Epithelial cell of prostate (primary cell): ENCODE measurements around the gene MAB21L4.
A peak's percentile ranks its signal among the peaks of the same experiment; 100 is the strongest.

Experiments
- DNase-seq: peaks from one replicate; pipeline ENCODE4 v3.0.0-alpha.2; 2011; ENCODE audit warnings: low read depth, low spot score
- H3K27ac ChIP-seq: fragments of 450-650 bp; 2 replicates; pipeline ENCODE4 v1.5.1; 2017; ENCODE audit warnings: mild to moderate bottlenecking

Gene MAB21L4

GRCh38 chr2:240925568-240926515, 29.9 kb upstream of the MAB21L4 start:
- no peak for DNase-seq

GRCh38 chr2:240925191-240925567, 29.2 kb upstream of the MAB21L4 start:
- DNase-seq = no peak
- H3K27ac ChIP-seq = no peak overlapping the region

More at GRCh38 chr2:240925568-240926515, 29.9 kb upstream of the MAB21L4 start:
- H3K27ac ChIP-seq = no peak overlapping the region

GRCh38 chr2:240922982-240923537, 27.1 kb upstream of the MAB21L4 start:
- DNase-seq = no peak

GRCh38 chr2:240922245-240922981, 26.5 kb upstream of the MAB21L4 start:
- H3K27ac ChIP-seq = no peak overlapping the region
- DNase-seq = no peak

More at GRCh38 chr2:240922982-240923537, 27.1 kb upstream of the MAB21L4 start:
- H3K27ac ChIP-seq = no peak overlapping the region

- H3K27ac ChIP-seq = no peak overlapping the region
These were observed 26.0 kb upstream of the MAB21L4 start for GRCh38 chr2:240921995-240922244.

GRCh38 chr2:240921311-240921994, 25.5 kb upstream of the MAB21L4 start:
- no peak overlapping the region for H3K27ac ChIP-seq
- peak; percentile 36 for DNase-seq

More at GRCh38 chr2:240921995-240922244, 26.0 kb upstream of the MAB21L4 start:
- DNase-seq = no peak

GRCh38 chr2:240920783-240921231, 24.9 kb upstream of the MAB21L4 start:
- no peak for DNase-seq
- H3K27ac ChIP-seq = no peak overlapping the region

- H3K27ac ChIP-seq = no peak overlapping the region
- DNase-seq = no peak
These were observed 24.1 kb upstream of the MAB21L4 start for GRCh38 chr2:240919786-240920782.

- H3K27ac ChIP-seq = no peak overlapping the region
- no peak for DNase-seq
These were observed 23.3 kb upstream of the MAB21L4 start for GRCh38 chr2:240919161-240919781.

- H3K27ac ChIP-seq = no peak overlapping the region
- DNase-seq = no peak
These were observed 22.5 kb upstream of the MAB21L4 start for GRCh38 chr2:240918258-240919091.

GRCh38 chr2:240917684-240918257, 21.8 kb upstream of the MAB21L4 start:
- DNase-seq = no peak
- no peak overlapping the region for H3K27ac ChIP-seq

- no peak overlapping the region for H3K27ac ChIP-seq
These were observed 21.2 kb upstream of the MAB21L4 start for GRCh38 chr2:240917009-240917683.

GRCh38 chr2:240916571-240917008, 20.6 kb upstream of the MAB21L4 start:
- H3K27ac ChIP-seq = no peak overlapping the region
- no peak for DNase-seq

More at GRCh38 chr2:240917009-240917683, 21.2 kb upstream of the MAB21L4 start:
- DNase-seq = no peak

GRCh38 chr2:240915526-240916341, 19.8 kb upstream of the MAB21L4 start:
- H3K27ac ChIP-seq = no peak overlapping the region
- DNase-seq = no peak

- H3K27ac ChIP-seq = no peak overlapping the region
- DNase-seq = no peak
These were observed 18.9 kb upstream of the MAB21L4 start for GRCh38 chr2:240914645-240915525.
